Chondrocyte (in vitro differentiated cells): ENCODE measurements around the gene RCSD1. TPM values are rescaled to one million over a fixed set of nuclear protein-coding genes. Genes with fewer than 3 reads are reported as not detected.

Experiments used
- DNase-seq: peaks from one replicate; pipeline ENCODE4 v3.0.0; 2021; ENCODE audit warnings: mixed read lengths, low spot score
- H3K27ac Mint-ChIP-seq: one replicate; pipeline ENCODE4 v1.8.0; 2021; ENCODE audit warnings: mild to moderate bottlenecking, moderate library complexity, mixed read lengths; ENCODE audit not compliant: unreplicated experiment
- H3K27me3 Mint-ChIP-seq: 2 replicates; pipeline ENCODE4 v1.8.0; 2021; ENCODE audit warnings: low read depth, mixed read lengths
- H3K36me3 Mint-ChIP-seq: 2 replicates; pipeline ENCODE4 v1.8.0; 2021; ENCODE audit warnings: low read depth, mixed read lengths
- H3K4me1 Mint-ChIP-seq: 2 replicates; pipeline ENCODE4 v1.8.0; 2021; ENCODE audit warnings: low read depth, mild to moderate bottlenecking, mixed read lengths
- H3K4me3 Mint-ChIP-seq: one replicate; pipeline ENCODE4 v1.8.0; 2021; ENCODE audit warnings: mild to moderate bottlenecking, moderate library complexity, mixed read lengths; ENCODE audit not compliant: unreplicated experiment
- H3K9me3 Mint-ChIP-seq: 2 replicates; pipeline ENCODE4 v1.8.0; 2021; ENCODE audit warnings: low read depth, mixed read lengths
- total RNA-seq: library from RNA; stranded (reverse); gene quantifications from 3 replicates; pipeline ENCODE4 v1.2.1, GENCODE V29; 2021
- TF ChIP-seq, protein P1 (sequence below): fragments of 200-600 bp; sonication (generic); IDR thresholded peaks from 2 replicates; pipeline ENCODE4 v1.5.0; 2021; ENCODE audit warnings: antibody characterized with exemption, mild to moderate bottlenecking, moderate library complexity

RCSD1 gene
- total RNA-seq, 1 donor from 2014 or later: 1.1 TPM

DNA sequence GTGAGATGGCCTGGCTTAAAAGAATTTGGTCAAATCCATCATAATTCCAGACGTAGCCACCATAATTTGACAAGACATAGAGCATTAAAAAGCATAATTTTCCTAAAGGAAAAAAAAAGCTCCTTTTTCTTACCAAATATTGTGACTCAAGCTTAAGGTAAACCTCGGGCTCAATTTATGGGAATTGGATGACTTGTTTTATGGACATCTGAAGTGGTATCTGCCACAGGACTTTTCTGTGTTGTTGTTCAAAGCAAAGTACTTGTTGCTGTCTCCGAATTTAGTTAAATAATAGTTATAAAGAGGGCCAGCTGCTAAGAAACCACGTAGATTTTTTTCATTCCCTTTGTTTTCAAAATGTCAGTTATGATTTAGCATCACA, 92.8 kb downstream of the RCSD1 start:
- no peaks in the 10 kb centered on the region for H3K9me3 Mint-ChIP-seq
- H3K4me3 Mint-ChIP-seq: peak overlapping the region; percentile 91
- peak overlapping the region; percentile 79 for H3K27ac Mint-ChIP-seq
- H3K36me3 Mint-ChIP-seq: no peaks in the 10 kb centered on the region
- H3K4me1 Mint-ChIP-seq: peaks cover 57% of the 10 kb centered on the region
- no peak for DNase-seq
- no peaks in the 10 kb centered on the region for H3K27me3 Mint-ChIP-seq
- TF ChIP-seq, protein P1, sequence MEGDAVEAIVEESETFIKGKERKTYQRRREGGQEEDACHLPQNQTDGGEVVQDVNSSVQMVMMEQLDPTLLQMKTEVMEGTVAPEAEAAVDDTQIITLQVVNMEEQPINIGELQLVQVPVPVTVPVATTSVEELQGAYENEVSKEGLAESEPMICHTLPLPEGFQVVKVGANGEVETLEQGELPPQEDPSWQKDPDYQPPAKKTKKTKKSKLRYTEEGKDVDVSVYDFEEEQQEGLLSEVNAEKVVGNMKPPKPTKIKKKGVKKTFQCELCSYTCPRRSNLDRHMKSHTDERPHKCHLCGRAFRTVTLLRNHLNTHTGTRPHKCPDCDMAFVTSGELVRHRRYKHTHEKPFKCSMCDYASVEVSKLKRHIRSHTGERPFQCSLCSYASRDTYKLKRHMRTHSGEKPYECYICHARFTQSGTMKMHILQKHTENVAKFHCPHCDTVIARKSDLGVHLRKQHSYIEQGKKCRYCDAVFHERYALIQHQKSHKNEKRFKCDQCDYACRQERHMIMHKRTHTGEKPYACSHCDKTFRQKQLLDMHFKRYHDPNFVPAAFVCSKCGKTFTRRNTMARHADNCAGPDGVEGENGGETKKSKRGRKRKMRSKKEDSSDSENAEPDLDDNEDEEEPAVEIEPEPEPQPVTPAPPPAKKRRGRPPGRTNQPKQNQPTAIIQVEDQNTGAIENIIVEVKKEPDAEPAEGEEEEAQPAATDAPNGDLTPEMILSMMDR: no peak

DNA sequence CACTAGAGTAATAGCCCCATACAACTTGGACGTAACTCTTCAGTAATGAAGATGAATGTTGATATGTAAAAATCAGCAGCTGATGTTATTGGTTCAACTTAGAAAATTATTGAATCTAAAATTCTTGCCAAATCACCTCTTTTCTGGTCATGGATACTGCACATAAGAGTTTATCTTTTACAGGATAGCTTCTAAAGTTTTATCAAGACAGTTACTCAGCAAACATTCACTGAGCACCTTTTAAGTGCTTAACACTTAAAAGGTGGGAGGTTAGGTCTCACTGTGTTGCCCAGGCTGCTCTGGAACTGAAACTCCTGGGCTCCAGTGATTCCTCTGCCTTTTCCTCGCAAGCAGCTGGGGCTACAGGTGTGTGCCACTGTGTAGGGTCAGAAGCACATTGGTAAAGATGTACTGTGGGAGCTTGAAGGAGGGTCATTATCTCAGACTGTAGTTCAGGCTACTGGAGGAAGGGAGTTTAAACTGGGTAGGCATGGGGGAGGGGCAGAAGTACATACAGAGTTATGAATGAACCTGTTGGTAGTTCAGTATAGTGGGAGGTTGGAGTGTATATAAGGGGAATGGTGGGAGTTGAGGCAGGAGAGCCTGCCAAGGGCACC, 93.8 kb downstream of the RCSD1 start:
- DNase-seq: no peak
- Mint-ChIP-seq H3K27ac (no peak overlapping the region), H3K36me3 (no peaks in the 10 kb centered on the region), H3K27me3 (no peaks in the 10 kb centered on the region), H3K4me1 (peaks cover 64% of the 10 kb centered on the region), H3K9me3 (no peaks in the 10 kb centered on the region), H3K4me3 (peak overlapping the region; percentile 91)
- TF ChIP-seq, protein P1: no peak

DNA sequence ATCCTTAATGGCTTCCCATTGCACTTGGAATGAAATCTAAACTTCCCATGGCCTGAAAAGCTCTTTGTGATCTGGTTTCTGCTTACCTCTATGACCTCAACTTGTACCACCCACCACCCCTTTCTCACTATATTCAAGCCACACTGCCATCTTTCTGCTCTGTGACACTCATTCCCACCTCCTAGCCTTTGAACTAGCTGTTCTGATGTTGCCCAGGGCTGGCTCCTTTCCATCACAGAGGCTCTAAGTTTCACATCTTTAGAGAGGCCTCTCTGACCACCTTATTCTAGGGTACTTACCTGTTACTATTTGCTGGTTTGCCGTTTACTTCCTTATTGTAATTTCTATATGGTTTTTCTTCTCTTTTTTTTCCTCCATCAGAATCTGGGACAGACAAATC, 96.0 kb downstream of the RCSD1 start:
- Mint-ChIP-seq H3K4me1 (peaks cover 60% of the 10 kb centered on the region), H3K4me3 (no peak overlapping the region), H3K9me3 (no peaks in the 10 kb centered on the region), H3K36me3 (peaks cover 4% of the 10 kb centered on the region), H3K27ac (peak overlapping the region; percentile 35), H3K27me3 (no peaks in the 10 kb centered on the region)
- TF ChIP-seq, protein P1: no peak
- DNase-seq: no peak

DNA sequence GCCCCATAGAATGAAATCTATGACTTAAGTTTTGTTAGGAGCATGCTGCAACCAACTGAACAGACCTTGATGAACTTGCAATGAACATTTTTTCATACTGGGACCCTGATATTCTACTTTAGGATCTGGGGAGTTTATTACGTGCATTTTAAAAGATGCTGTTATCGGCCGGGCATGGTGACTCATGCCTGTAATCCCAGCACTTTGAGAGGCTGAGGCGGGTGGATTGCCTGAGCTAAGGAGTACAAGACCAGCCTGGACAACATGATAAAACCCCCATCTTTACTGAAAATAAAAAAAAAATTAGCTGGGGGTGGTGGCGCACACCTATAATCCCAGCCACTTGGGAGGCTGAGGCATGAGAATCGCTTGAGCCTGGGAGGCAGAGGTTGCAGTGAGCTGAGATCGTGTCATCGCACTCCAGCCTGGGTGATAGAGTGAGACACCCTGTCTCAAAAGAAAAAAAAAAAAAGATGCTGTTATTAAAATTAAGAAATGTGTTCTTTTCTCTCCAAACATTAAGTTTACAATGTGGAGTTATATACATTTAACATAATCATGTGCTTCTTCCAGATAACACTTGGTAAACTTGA, 98.9 kb downstream of the RCSD1 start:
- TF ChIP-seq, protein P1: no peak
- peaks cover 4% of the 10 kb centered on the region for H3K36me3 Mint-ChIP-seq
- DNase-seq: no peak
- H3K9me3 Mint-ChIP-seq: no peaks in the 10 kb centered on the region
- H3K27me3 Mint-ChIP-seq: no peaks in the 10 kb centered on the region
- peaks cover 41% of the 10 kb centered on the region for H3K4me1 Mint-ChIP-seq
- no peak overlapping the region for H3K27ac Mint-ChIP-seq
- no peak overlapping the region for H3K4me3 Mint-ChIP-seq

DNA sequence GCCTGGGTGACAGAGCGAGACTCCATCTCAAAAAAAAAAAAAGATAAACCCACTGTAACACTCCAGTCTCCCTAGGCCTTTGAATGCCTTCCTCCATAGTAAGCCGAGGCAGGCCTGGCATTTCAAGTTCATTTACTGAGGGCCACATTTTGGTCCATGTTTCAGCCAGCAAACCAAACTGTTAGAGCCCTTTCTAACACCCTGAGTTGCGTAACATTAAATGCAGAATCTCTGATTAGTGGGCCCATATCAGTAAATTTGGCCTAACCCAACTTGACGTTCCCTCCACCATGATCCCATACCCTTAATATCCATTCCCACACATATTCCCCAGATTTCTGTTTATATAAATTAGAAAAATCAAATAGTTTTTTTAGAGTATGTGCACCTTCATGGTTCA, 104.2 kb downstream of the RCSD1 start:
- H3K4me3 Mint-ChIP-seq: no peak overlapping the region
- H3K27ac Mint-ChIP-seq: no peak overlapping the region
- DNase-seq: no peak
- peaks cover 3% of the 10 kb centered on the region for H3K4me1 Mint-ChIP-seq
- H3K9me3 Mint-ChIP-seq: no peaks in the 10 kb centered on the region
- peaks cover 7% of the 10 kb centered on the region for H3K36me3 Mint-ChIP-seq
- TF ChIP-seq, protein P1: no peak
- H3K27me3 Mint-ChIP-seq: no peaks in the 10 kb centered on the region
